A172 (cell line): ENCODE data around the gene CDH13. TPM values are rescaled to one million over a fixed set of nuclear protein-coding genes. Genes with fewer than 3 reads are reported as not detected.

Experiments
- DNase-seq: peaks from one replicate; pipeline ENCODE4 v3.0.0-alpha.2; 2015; ENCODE audit warnings: low spot score
- total RNA-seq: library from RNA; depleted of rRNA; stranded (reverse); fragments of >200 nt; shearing (Covaris generic); gene quantifications from 2 replicates; pipeline ENCODE4 v1.2.3, GENCODE V29; 2014

The CDH13 gene
- total RNA-seq, 1 experiment from 2014 or later = 158 TPM

DNA sequence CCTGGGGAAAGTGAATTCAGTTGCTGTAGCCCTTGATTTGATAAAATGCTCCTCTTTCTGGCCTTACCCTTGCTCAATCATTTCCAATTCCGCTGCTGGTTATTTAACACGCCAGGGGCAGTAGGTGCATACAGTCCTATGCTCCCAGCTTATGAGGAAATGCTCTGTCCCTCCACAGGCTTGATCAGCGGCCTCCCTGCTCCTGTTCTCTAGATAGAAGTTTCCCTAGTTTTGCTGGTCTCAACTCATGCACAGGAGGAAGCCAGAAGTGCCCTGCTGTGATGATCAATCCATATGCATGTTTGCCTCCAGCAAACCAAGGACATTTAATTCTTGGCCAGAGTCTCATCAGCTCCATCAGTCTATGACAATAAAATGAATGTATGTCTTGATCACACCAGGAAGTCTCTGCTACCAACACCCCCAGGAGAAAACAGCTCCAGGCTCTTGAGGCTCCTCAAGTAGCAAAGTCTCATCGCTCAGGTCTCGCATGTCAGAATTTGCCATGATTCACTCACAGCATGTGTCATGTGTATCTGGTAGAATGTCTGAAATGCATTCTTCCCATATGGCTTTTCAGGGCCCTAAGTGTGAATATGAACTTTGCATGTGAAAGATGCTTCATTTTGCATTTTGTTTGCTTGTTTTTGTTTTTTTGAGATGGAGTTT is 208.9 kb downstream of the CDH13 start:
- DNase-seq = no peak

GRCh38 chr16:82841108-82841507 is 214.3 kb downstream of the CDH13 start:
- DNase-seq = no peak

DNA sequence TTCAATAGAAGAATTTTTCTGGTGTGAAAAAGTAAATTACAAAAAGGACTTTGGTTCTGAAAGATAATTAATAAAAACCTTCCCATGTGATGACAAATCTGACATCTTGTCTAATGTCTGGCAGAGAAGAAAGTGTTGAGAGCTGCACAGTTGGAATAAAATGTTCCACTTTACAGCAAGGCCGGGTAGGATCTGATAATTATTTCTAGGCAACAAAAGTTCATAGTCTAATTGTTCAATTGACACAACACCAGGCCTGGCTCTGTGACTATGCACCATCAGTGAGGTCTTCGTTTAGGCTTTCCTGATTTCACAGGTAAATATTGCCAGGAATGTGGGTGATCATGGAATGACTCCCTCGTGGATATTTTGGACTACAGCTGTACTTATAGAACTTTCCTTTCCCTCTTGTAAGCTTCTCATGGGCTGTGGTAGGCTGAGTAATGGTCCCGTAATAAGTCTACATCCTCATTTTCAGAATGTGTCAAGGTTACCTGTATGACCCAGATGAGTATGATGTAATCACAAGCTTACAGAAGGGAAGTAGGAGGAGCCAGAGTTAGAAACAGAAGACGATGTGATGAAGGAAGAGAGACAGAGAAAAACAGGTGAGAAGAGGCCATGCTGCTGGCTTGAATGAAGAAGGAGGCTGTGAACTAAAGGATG is 217.0 kb downstream of the CDH13 start:
- no peak for DNase-seq

GRCh38 chr16:82845116-82845515 is 218.3 kb downstream of the CDH13 start:
- DNase-seq = no peak

DNA sequence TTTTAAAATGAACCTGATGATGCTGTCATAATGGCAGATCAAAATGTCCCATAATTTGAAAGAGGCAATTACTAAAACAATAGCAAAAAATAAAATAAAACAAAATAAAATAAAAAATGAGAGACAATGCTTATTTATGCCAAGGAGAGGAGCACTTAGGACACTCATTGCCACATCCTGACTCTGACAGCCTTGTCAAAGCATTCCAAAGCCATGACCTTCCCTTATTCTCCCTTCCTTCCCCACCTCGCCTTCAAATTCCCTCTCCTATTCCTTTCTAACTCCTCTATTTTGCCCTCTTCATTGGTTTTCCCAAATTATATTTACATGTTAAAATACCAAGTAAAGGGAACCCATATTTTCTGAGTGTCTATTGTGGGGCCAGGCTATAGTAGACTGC is 220.0 kb downstream of the CDH13 start:
- DNase-seq = no peak

GRCh38 chr16:82848013-82848412 is 221.2 kb downstream of the CDH13 start:
- DNase-seq = no peak

DNA sequence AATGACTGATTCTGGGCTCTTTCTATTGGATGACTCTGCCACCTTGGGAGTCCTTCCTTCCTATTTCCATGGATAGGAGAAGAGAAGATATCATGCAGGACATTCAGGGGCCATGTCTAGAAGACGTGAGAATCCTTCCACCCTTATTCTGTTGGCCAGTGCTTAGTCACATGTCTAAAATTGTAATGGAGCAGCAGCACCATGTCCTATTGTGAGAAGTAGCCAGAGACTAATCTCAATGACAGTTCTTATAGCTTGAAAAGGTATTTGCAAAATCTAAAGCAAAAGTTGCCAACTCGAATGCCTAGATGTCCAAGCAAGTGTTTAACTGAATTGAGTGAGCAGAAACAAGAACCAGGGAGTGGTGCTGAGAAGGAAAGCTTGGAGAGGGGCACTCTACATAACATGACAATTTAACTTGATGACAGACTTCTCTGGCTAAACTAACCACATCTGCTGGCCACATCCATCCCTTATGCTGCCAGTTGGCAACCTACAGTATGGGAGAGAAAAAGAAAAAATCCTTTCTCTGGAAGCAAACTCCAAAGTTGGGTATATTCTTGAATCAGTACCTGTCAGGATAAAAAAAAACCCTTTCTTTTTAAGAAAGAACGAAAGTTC is 225.7 kb downstream of the CDH13 start:
- no peak for DNase-seq

DNA sequence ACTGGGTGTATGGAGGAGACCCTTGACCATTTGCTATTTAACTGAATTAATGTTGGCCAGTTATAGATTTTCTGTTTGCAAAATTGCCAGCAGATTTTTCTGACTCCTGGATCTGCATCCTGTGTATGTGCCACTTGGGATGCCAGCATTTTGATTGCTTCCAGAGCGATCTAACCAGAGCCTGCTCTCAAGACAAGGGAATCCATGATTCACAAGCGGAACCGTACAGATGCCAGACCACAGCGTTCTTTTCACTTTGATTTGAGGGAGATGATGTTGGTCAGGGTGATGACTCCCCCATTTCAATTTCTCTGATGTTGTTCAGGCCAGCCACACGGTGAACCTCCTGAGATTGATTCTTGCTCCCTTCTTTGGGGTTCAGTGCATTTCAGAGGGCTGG is 228.7 kb downstream of the CDH13 start:
- DNase-seq = no peak

DNA sequence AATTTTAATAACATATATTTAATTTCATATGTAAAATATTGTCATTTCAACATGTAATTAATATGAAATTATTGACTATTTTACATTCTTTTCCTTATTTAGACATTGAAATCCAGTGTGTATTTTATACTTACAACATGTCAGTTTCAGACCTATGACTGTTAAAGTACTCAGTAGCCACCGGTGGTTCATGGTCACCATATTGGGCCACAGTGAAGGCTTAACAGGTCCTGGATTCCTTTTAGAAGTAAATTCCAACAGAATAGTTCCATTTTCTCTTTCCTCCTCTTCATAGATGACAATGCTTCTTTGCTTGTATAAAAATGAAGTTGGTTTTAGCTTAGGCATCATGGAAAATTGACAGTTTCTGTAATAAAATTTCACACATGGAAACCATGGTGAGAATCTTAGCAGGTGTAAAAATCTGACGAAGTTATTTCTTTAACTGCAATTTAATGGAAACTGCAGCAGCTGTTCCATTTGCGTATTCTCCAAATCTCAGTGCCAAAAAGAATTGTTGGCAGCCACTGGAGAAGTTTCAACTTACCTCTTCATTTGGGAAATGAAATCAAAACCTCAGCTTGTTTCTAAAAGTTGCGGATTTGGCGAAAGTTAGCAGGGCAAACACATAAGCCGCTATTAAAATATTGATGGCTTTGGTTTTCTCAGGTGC is 231.1 kb downstream of the CDH13 start:
- DNase-seq = no peak

DNA sequence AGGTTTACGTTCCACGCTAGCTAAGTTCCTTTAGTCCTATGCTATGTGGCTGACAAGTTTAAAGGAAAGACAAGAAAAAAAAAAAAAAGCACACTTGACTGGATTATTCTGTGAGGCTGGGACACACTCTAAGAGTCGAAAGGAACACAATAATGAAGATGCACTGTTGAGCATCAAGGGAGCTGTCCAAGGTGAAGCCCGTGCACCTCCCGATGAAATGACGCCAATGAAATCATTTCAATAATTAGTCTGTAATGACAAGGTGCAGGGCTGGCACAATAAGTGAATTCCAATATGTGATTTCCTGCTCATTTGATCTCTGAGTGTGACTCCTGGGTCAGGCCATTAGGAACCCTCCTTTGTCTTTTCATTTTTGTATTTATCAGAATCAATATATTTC is 232.9 kb downstream of the CDH13 start:
- no peak for DNase-seq

GRCh38 chr16:82860071-82860470 is 233.3 kb downstream of the CDH13 start:
- no peak for DNase-seq

GRCh38 chr16:82862057-82862456 is 235.3 kb downstream of the CDH13 start:
- no peak for DNase-seq

DNA sequence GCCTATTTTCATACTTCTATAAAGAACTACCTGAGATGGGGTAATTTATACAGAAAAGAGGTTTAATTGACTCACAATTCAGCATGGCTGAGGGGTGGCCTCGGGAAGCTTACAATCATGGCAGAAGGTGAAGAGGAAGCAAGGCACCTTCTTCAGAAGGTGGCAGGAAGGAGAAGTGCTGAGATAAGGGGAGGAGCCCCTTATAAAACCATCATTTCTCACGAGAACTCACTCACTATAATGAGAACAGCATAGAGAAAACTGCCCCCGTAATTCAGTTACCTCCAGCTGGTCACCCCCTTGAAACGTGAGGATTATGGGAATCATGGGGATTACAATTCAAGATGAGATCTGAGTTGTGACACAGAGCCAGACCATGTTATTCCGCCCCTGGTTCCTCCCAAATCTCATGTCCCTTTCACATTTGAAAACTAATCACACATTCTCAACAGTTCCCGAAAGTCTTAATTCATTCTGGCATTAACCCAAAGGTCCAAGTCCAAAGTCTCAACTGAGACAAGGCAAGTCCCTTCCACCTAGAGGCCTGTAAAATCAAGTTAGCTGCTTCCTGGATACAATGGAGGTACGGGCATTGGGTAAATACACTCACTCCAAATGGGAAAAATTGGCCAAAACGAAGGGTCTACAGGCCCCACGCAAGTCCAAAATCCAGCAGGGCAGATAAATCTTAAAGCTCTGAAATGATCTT is 237.7 kb downstream of the CDH13 start:
- DNase-seq = no peak

GRCh38 chr16:82865412-82865811 is 238.6 kb downstream of the CDH13 start:
- DNase-seq = no peak

- DNase-seq = peak; percentile 79
These were observed 240.7 kb downstream of the CDH13 start for GRCh38 chr16:82867485-82867884.

DNA sequence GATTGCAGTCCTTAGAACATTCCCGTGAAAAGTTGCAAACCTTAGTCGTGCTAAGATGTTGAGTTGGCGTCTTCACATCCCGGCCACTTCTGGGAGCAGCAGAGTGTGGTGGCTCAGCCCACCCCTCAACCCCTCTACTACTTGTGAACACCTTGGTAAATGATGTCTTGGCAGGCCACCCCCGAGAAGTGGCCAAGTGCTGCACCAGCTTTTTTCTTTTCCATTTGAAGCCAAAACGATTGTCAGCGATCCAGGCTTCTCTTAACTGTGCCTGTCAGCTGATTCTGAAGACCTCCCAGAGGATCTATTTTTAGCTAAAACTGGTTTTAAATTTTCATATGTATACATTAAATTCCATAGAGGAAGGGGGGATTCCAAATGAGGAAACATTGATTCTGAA is 247.5 kb downstream of the CDH13 start:
- DNase-seq = no peak

DNA sequence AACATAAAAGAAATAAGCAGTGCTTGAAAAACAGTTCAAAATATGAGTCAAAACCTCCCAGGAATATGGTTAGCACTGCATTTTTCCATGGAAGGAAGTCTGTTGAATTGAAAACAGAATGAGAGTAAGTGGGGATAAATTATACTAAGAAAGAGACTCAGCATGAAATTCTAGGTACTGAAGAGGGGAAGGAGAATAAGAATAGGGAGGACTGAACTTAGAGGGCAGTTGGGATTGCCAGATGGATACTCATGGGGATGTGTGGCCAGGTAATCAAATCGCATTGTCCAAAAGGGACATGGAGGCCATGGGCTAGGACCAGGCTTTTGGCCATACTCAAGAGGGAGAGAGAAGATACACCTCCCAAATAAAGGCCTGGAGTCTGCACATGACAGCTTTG is 247.9 kb downstream of the CDH13 start:
- DNase-seq = no peak

GRCh38 chr16:82876951-82877350 is 250.2 kb downstream of the CDH13 start:
- no peak for DNase-seq

- no peak for DNase-seq
These were observed 251.7 kb downstream of the CDH13 start for GRCh38 chr16:82878466-82878865.

DNA sequence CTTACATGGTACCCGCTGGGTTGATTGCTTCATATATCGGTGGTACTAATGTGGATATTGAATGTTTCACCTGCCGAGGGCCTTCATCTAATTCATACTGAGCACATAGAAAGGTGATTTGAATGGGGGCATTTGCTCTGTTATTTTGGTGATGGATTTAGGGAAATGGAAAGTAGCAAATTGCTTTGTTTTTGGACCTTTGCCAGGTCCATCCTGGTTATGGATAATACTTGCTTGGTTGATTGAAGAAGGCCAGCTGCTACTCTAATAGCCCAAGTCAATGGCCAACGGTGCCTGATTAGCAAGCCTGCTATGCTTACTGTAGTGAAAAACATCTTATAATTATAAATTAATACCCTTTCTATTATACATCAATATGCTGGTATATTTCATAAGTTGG is 253.6 kb downstream of the CDH13 start:
- no peak for DNase-seq

- DNase-seq = no peak
These were observed 254.7 kb downstream of the CDH13 start for GRCh38 chr16:82881516-82881915.

- no peak for DNase-seq
These were observed 255.5 kb downstream of the CDH13 start for GRCh38 chr16:82882226-82882625.
